HL-60 (cell line): ENCODE measurements around the gene QSOX2.

Experiments used
- CTCF ChIP-seq: IDR thresholded peaks from one replicate; pipeline ENCODE4 v1.5.1; 2011; ENCODE audit warnings: low read length, control low read depth, inconsistent platforms; ENCODE audit not compliant: insufficient read depth
- GABPA ChIP-seq: IDR thresholded peaks from 2 replicates; pipeline ENCODE4 v1.6.1; 2012; ENCODE audit warnings: low read depth
- REST ChIP-seq: IDR thresholded peaks from 2 replicates; pipeline ENCODE4 v1.6.1; 2012; ENCODE audit warnings: low read depth; ENCODE audit not compliant: insufficient replicate concordance
- SPI1 ChIP-seq: IDR thresholded peaks from 2 replicates; pipeline ENCODE4 v1.6.1; 2012; ENCODE audit warnings: low read depth, mild to moderate bottlenecking, borderline replicate concordance

- no peak for TF ChIP-seq CTCF
- TF ChIP-seq REST, result no peak
- TF ChIP-seq SPI1, result no peak
- no peak for TF ChIP-seq GABPA
Measured at GRCh38 chr9:136278221-136278620, 32.6 kb upstream of the QSOX2 start.
